K562 (cell line): ENCODE measurements around the gene KDELR3. TPM values are rescaled to one million over a fixed set of nuclear protein-coding genes. Genes with fewer than 3 reads are reported as not detected.

Experiments
- ATAC-seq: fragments of 200-7000 bp; cut with Tn5 transposase; 3 replicates; pipeline ENCODE4 v1.9.1; 2020; ENCODE audit warnings: moderate library complexity
- BruUV-seq: library from RNA; stranded (reverse); fragments of 400-500 nt; replicated peaks from 2 replicates; lab custom pipeline; 2021; lab: Mats Ljungman, UMichigan
- CTCF ChIA-PET: fragments of 300-600 bp; formaldehyde crosslinking; extraction: SDS; loops from one replicate; lab custom pipeline; 2021; ENCODE audit warnings: low intra/inter-chr PET ratio; lab: Yijun Ruan, JAX
- POLR2A ChIA-PET: fragments of 300-600, 350-650 bp; sonication (Branson Sonifier 250); formaldehyde crosslinking; extraction: SDS; loops from one replicate; lab custom pipeline; 2021; ENCODE audit warnings: antibody characterized with exemption, inconsistent platforms; lab: Yijun Ruan, JAX
- DNase-seq, 4 experiments: peaks; one replicate each; pipeline versions ENCODE4 v3.0.0 to v3.0.0-alpha.2; 2011 to 2018; ENCODE audit warnings: low spot score in 3 of 4, mixed read lengths in 3 of 4; ENCODE audit errors: extremely low read depth in 1 of 4
- FAIRE-seq: peaks from 2 replicates; lab custom pipeline; 2011; peaks lifted over from hg19 to GRCh38; lab: Jason Lieb, UNC
- H2AFZ ChIP-seq: 2 replicates; pipeline ENCODE4 v1.6.0; 2011; ENCODE audit warnings: low read depth, low read length, control low read depth, inconsistent platforms
- H3K27ac ChIP-seq: fragments of 200-600 bp; 3 replicates; pipeline ENCODE4 v1.8.0; 2011; ENCODE audit warnings: low read depth, mild to moderate bottlenecking, control low read depth, inconsistent platforms, low read length, moderate library complexity, mixed read lengths; ENCODE audit errors: extremely low read depth
- H3K27me3 ChIP-seq, 2 experiments: fragments of 300-600 bp in 1 of 2; 2 replicates in 1 of 2; 3 replicates in 1 of 2; pipeline versions ENCODE4 v1.6.0 to v1.8.0; 2011; ENCODE audit warnings: inconsistent platforms in 2 of 2, low read length in 2 of 2, mild to moderate bottlenecking in 1 of 2, mixed read lengths in 1 of 2, moderate library complexity in 1 of 2; ENCODE audit not compliant: control insufficient read depth in 2 of 2, insufficient read depth in 2 of 2
- H3K36me3 ChIP-seq: fragments of 300-600 bp; 3 replicates; pipeline ENCODE4 v1.8.0; 2011; ENCODE audit warnings: mild to moderate bottlenecking, low read length, inconsistent platforms; ENCODE audit not compliant: control insufficient read depth, insufficient read depth
- H3K4me1 ChIP-seq, 2 experiments: fragments of 200-600 bp in 1 of 2; replicated peaks in 1 of 2; 2 replicates in 1 of 2; 3 replicates in 1 of 2; pipeline versions ENCODE4 v1.5.1 to v1.8.0; 2011; ENCODE audit warnings: inconsistent platforms in 2 of 2, low read length in 2 of 2, mild to moderate bottlenecking in 1 of 2, mixed read lengths in 1 of 2, moderate library complexity in 1 of 2; ENCODE audit not compliant: control insufficient read depth in 2 of 2, insufficient read depth in 2 of 2
- H3K4me2 ChIP-seq: 2 replicates; pipeline ENCODE4 v1.6.1; 2011; ENCODE audit warnings: low read length, control low read depth, inconsistent platforms, mixed read lengths; ENCODE audit not compliant: insufficient read depth
- H3K4me3 ChIP-seq: fragments of 200-600 bp; sonication (generic), shearing (Covaris generic); 2 replicates; pipeline ENCODE4 v1.5.1; 2016; ENCODE audit warnings: control low read depth, inconsistent platforms
- H3K79me2 ChIP-seq: fragments of 200-600 bp; 3 replicates; pipeline ENCODE4 v1.8.0; 2011; ENCODE audit warnings: low read length, inconsistent platforms; ENCODE audit not compliant: control insufficient read depth, insufficient read depth
- H3K9ac ChIP-seq, 2 experiments: 2 replicates each; pipeline versions ENCODE4 v1.6.0 to v1.6.1; 2011; ENCODE audit warnings: low read depth in 2 of 2, low read length in 2 of 2, control low read depth in 1 of 2, inconsistent platforms in 1 of 2, mild to moderate bottlenecking in 1 of 2, mixed read lengths in 1 of 2; ENCODE audit not compliant: insufficient read depth in 1 of 2
- H3K9me1 ChIP-seq: one replicate; pipeline ENCODE4 v1.6.0; 2011; ENCODE audit warnings: inconsistent platforms, mild to moderate bottlenecking, low read length, moderate library complexity; ENCODE audit not compliant: control insufficient read depth, insufficient read depth
- H3K9me3 ChIP-seq: replicated peaks from 2 replicates; pipeline ENCODE4 v1.5.1; 2011; ENCODE audit warnings: low read depth, low read length, inconsistent platforms; ENCODE audit not compliant: control insufficient read depth, insufficient read depth
- H4K20me1 ChIP-seq: replicated peaks from 2 replicates; pipeline ENCODE4 v1.6.1; 2011; ENCODE audit warnings: low read length, inconsistent platforms, mixed read lengths; ENCODE audit not compliant: control insufficient read depth, insufficient read depth
- ARID1B ChIP-seq: fragments of 450-650 bp; IDR thresholded peaks from 2 replicates; pipeline ENCODE4 v1.6.1; 2016; ENCODE audit warnings: antibody characterized with exemption, mild to moderate bottlenecking, inconsistent platforms
- E2F3 ChIP-seq: fragments of 250-450 bp; sonication (Bioruptor Pico); IDR thresholded peaks from 2 replicates; pipeline ENCODE4 v1.4.0; 2020; ENCODE audit warnings: mild to moderate bottlenecking
- GABPB2 ChIP-seq: fragments of 250-450 bp; sonication (Bioruptor Pico); conservative IDR thresholded peaks from 2 replicates; pipeline ENCODE4 v1.5.1; 2021; ENCODE audit warnings: mild to moderate bottlenecking
- GTF2F1 ChIP-seq: IDR thresholded peaks from 2 replicates; pipeline ENCODE4 v1.6.1; 2011; ENCODE audit warnings: low read depth, low read length, improper control_type of control experiment
- HCFC1 ChIP-seq: IDR thresholded peaks from 2 replicates; pipeline ENCODE4 v1.6.1; 2012; ENCODE audit warnings: low read depth, low read length, improper control_type of control experiment
- HDAC2 ChIP-seq: fragments of 450-650 bp; IDR thresholded peaks from 2 replicates; pipeline ENCODE4 v1.6.1; 2016; ENCODE audit warnings: mild to moderate bottlenecking
- PHB2 ChIP-seq: fragments of 450-650 bp; IDR thresholded peaks from 2 replicates; pipeline ENCODE4 v1.6.1; 2017; ENCODE audit warnings: low read depth
- POLR2G ChIP-seq: fragments of 200-400 bp; formaldehyde crosslinking; IDR thresholded peaks from 2 replicates; pipeline ENCODE4 v1.6.1; 2017; ENCODE audit warnings: low read depth, mild to moderate bottlenecking, antibody characterized with exemption, low read length, moderate library complexity
- RFX5 ChIP-seq: IDR thresholded peaks from 2 replicates; pipeline ENCODE4 v1.6.1; 2011; ENCODE audit warnings: low read depth, mild to moderate bottlenecking, improper control_type of control experiment, low read length
- ZNF121 ChIP-seq: sonication (generic); formaldehyde crosslinking; conservative IDR thresholded peaks from 2 replicates; pipeline ENCODE4 v1.8.0; 2022; ENCODE audit warnings: missing genetic modification reagents
- ZNF311 ChIP-seq: fragments of 250-450 bp; sonication (Bioruptor Pico); IDR thresholded peaks from 2 replicates; pipeline ENCODE4 v1.4.0; 2020; ENCODE audit warnings: mild to moderate bottlenecking, moderate library complexity
- ZNF436 ChIP-seq: fragments of 250-450, 450-650 bp; sonication (Bioruptor Pico); formaldehyde crosslinking; IDR thresholded peaks from 2 replicates; pipeline ENCODE4 v1.7.0; 2020; ENCODE audit warnings: mild to moderate bottlenecking
- whole genome bisulfite sequencing: fragments of 100-300 bp; shearing (Covaris generic); methylation state at CpG from one replicate; pipeline ENCODE4 v1.1.6; 2016; ENCODE audit warnings: low coverage, mixed read lengths; ENCODE audit not compliant: insufficient coverage; ENCODE audit errors: missing lambda C conversion rate; 5-methylcytosine and 5-hydroxymethylcytosine counted together
- in situ Hi-C: fragments of 300-500 bp; cut with MboI; formaldehyde crosslinking; loops from 4 replicates; pipeline ENCODE4 v1.15.0; 2018; ENCODE audit warnings: inconsistent platforms, mixed read lengths
- intact Hi-C: fragments of 100-400 bp; cut with micrococcal nuclease; formaldehyde crosslinking; loops from 2 replicates; pipeline ENCODE4 v1.14.2; 2022
- polyA plus RNA-seq, 8 experiments: library from polyadenylated mRNA; depleted of rRNA in 4 of 8; stranded (reverse) in 5 of 8; unstranded in 3 of 8; fragments of >200 nt; fragmentation: Nextera tagmentation in 2 of 8; fragmentation: Illumina TruSeq in 1 of 8; extraction: Ambion mirVana in 2 of 8; extraction: Trizol in 1 of 8; gene quantifications; 2 replicates each; pipeline versions ENCODE4 v1.2.1 to v1.2.3, GENCODE V29; 2011 to 2014; ENCODE audit warnings: inconsistent platforms in 1 of 8, missing spikeins in 1 of 8
- total RNA-seq, 7 experiments: library from RNA; depleted of rRNA in 6 of 7; stranded (reverse); fragments of >200 nt in 6 of 7; fragmentation: Illumina TruSeq in 2 of 7; extraction: Trizol in 2 of 7; gene quantifications; 2 replicates each; pipeline versions ENCODE4 v1.2.1 to v1.2.3, GENCODE V29; 2011 to 2021; ENCODE audit warnings: low replicate concordance in 1 of 7
- TF ChIP-seq, protein P1 (sequence below): fragments of 250-450 bp; sonication (Bioruptor Pico); IDR thresholded peaks from 2 replicates; pipeline ENCODE4 v1.4.0; 2020
- TF ChIP-seq, protein P2 (sequence below): fragments of 450-650 bp; IDR thresholded peaks from 2 replicates; pipeline ENCODE4 v1.6.1; 2017; ENCODE audit warnings: antibody characterized with exemption
- TF ChIP-seq, protein P3 (sequence below): fragments of 450-650 bp; formaldehyde crosslinking; IDR thresholded peaks from 2 replicates; pipeline ENCODE4 v1.4.0; 2020; ENCODE audit warnings: mild to moderate bottlenecking, moderate library complexity

Gene KDELR3
- total and polyA plus RNA-seq, 9 of the 15 experiments (the other 6 are each of a cell fraction or from before 2014, with no cell fraction given): 7.1 to 44.8 (median 9.6) TPM

- Histone ChIP-seq H3K27ac (no peak overlapping the region), H3K9me3 (no peaks in the 10 kb centered on the region), H3K79me2 (no peaks in the 10 kb centered on the region), H3K4me1 (peaks cover 3 to 21% of the 10 kb centered on the region in 2 experiments; a peak in 3 of 5 replicates), H3K36me3 (no peaks in the 10 kb centered on the region), H3K4me2 (no peak overlapping the region), H2AFZ (no peak overlapping the region), H3K4me3 (no peak overlapping the region), H3K9me1 (no peaks in the 10 kb centered on the region), H4K20me1 (no peaks in the 10 kb centered on the region), H3K9ac (peak overlapping the region in 1 of 2 experiments; percentile 26; a peak in 1 of 4 replicates), H3K27me3 (no peaks in the 10 kb centered on the region)
- ChIA-PET POLR2A (no interaction called here), CTCF (no interaction called here)
- FAIRE-seq (no peak), DNase-seq (no peak), ATAC-seq (no peak)
- BruUV-seq: no TSS peak
- in situ Hi-C loops (no loop called here), intact Hi-C loops (no loop called here)
- 59% methylated on average over 5 of the region's 14 CpGs for WGBS
- TF ChIP-seq, protein P1, sequence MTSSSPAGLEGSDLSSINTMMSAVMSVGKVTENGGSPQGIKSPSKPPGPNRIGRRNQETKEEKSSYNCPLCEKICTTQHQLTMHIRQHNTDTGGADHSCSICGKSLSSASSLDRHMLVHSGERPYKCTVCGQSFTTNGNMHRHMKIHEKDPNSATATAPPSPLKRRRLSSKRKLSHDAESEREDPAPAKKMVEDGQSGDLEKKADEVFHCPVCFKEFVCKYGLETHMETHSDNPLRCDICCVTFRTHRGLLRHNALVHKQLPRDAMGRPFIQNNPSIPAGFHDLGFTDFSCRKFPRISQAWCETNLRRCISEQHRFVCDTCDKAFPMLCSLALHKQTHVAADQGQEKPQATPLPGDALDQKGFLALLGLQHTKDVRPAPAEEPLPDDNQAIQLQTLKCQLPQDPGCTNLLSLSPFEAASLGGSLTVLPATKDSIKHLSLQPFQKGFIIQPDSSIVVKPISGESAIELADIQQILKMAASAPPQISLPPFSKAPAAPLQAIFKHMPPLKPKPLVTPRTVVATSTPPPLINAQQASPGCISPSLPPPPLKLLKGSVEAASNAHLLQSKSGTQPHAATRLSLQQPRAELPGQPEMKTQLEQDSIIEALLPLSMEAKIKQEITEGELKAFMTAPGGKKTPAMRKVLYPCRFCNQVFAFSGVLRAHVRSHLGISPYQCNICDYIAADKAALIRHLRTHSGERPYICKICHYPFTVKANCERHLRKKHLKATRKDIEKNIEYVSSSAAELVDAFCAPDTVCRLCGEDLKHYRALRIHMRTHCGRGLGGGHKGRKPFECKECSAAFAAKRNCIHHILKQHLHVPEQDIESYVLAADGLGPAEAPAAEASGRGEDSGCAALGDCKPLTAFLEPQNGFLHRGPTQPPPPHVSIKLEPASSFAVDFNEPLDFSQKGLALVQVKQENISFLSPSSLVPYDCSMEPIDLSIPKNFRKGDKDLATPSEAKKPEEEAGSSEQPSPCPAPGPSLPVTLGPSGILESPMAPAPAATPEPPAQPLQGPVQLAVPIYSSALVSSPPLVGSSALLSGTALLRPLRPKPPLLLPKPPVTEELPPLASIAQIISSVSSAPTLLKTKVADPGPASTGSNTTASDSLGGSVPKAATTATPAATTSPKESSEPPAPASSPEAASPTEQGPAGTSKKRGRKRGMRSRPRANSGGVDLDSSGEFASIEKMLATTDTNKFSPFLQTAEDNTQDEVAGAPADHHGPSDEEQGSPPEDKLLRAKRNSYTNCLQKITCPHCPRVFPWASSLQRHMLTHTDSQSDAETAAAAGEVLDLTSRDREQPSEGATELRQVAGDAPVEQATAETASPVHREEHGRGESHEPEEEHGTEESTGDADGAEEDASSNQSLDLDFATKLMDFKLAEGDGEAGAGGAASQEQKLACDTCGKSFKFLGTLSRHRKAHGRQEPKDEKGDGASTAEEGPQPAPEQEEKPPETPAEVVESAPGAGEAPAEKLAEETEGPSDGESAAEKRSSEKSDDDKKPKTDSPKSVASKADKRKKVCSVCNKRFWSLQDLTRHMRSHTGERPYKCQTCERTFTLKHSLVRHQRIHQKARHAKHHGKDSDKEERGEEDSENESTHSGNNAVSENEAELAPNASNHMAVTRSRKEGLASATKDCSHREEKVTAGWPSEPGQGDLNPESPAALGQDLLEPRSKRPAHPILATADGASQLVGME: no peak
- TF ChIP-seq HDAC2 (no peak), POLR2G (no peak), PHB2 (no peak), ZNF436 (CRISPR knock-in tag) (no peak), ARID1B (no peak), RFX5 (no peak), ZNF121 (CRISPR knock-in tag) (no peak), ZNF311 (CRISPR knock-in tag) (no peak), HCFC1 (no peak), GTF2F1 (no peak), E2F3 (CRISPR knock-in tag) (no peak), GABPB2 (CRISPR knock-in tag) (no peak)
- TF ChIP-seq, protein P2, sequence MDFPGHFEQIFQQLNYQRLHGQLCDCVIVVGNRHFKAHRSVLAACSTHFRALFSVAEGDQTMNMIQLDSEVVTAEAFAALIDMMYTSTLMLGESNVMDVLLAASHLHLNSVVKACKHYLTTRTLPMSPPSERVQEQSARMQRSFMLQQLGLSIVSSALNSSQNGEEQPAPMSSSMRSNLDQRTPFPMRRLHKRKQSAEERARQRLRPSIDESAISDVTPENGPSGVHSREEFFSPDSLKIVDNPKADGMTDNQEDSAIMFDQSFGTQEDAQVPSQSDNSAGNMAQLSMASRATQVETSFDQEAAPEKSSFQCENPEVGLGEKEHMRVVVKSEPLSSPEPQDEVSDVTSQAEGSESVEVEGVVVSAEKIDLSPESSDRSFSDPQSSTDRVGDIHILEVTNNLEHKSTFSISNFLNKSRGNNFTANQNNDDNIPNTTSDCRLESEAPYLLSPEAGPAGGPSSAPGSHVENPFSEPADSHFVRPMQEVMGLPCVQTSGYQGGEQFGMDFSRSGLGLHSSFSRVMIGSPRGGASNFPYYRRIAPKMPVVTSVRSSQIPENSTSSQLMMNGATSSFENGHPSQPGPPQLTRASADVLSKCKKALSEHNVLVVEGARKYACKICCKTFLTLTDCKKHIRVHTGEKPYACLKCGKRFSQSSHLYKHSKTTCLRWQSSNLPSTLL: no peak
- TF ChIP-seq, protein P3, sequence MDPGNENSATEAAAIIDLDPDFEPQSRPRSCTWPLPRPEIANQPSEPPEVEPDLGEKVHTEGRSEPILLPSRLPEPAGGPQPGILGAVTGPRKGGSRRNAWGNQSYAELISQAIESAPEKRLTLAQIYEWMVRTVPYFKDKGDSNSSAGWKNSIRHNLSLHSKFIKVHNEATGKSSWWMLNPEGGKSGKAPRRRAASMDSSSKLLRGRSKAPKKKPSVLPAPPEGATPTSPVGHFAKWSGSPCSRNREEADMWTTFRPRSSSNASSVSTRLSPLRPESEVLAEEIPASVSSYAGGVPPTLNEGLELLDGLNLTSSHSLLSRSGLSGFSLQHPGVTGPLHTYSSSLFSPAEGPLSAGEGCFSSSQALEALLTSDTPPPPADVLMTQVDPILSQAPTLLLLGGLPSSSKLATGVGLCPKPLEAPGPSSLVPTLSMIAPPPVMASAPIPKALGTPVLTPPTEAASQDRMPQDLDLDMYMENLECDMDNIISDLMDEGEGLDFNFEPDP (CRISPR knock-in tag): no peak
These were observed 49.3 kb upstream of the KDELR3 start for GRCh38 chr22:38418589-38418988.
